Esophagus (tissue), 2 donors: ENCODE data around the gene SLC22A4. TPM values are rescaled to one million over a fixed set of nuclear protein-coding genes. Genes with fewer than 3 reads are reported as not detected.

Experiments
- H3K27ac ChIP-seq, 2 donors: one replicate each; pipeline ENCODE4 v1.5.1; 2013; ENCODE audit warnings: low read depth in 2 of 2, mild to moderate bottlenecking in 2 of 2, inconsistent platforms in 1 of 2, low read length in 1 of 2, moderate library complexity in 1 of 2
- H3K27me3 ChIP-seq, 2 donors: one replicate each; pipeline ENCODE4 v1.6.1; 2013; ENCODE audit warnings: low read length in 2 of 2, control low read depth in 1 of 2, mild to moderate bottlenecking in 1 of 2; ENCODE audit not compliant: insufficient read depth in 2 of 2, control insufficient read depth in 1 of 2
- H3K36me3 ChIP-seq, 2 donors: one replicate each; pipeline ENCODE4 v1.6.1; 2013; ENCODE audit warnings: low read length in 1 of 2; ENCODE audit not compliant: control insufficient read depth in 2 of 2, insufficient read depth in 2 of 2
- H3K4me1 ChIP-seq, 2 donors: one replicate each; pipeline ENCODE4 v1.6.1; 2013; ENCODE audit warnings: low read length in 1 of 2; ENCODE audit not compliant: control insufficient read depth in 2 of 2, insufficient read depth in 2 of 2
- H3K4me3 ChIP-seq, 2 donors: one replicate each; pipeline ENCODE4 v1.5.1; 2013; ENCODE audit warnings: low read length in 2 of 2, mild to moderate bottlenecking in 2 of 2, low read depth in 1 of 2, moderate library complexity in 1 of 2
- H3K9me3 ChIP-seq, 2 donors: one replicate each; pipeline ENCODE4 v1.6.1; 2013; ENCODE audit warnings: mild to moderate bottlenecking in 2 of 2, low read depth in 1 of 2, low read length in 1 of 2, moderate library complexity in 1 of 2; ENCODE audit not compliant: control insufficient read depth in 2 of 2, insufficient read depth in 1 of 2
- WGBS, 2 donors: extraction: QIAGEN DNeasy Blood & Tissue Kit; methylation state at CpG; one replicate each; pipeline ENCODE4 v1.1.7; 2013; 5-methylcytosine and 5-hydroxymethylcytosine counted together
- polyA plus RNA-seq, 2 donors: library from polyadenylated mRNA; stranded (reverse); fragments of 200-250 nt; gene quantifications; one replicate each; pipeline ENCODE4 v1.2.3, GENCODE V29; 2013
- donor health status: healthy with polysubstance abuse.
- donor health status: Bipolar disorder and iron deficiency.

Gene SLC22A4
- polyA plus RNA-seq, 2 donors, result 0.14 to 0.16 TPM

GRCh38 chr5:132300577-132301343 lies 6.6 kb downstream of the SLC22A4 start:
- Histone ChIP-seq H3K27me3 (no peaks in the 10 kb centered on the region), H3K4me1 (peaks cover 0 to 2% of the 10 kb centered on the region in 2 donors), H3K4me3 (no peak overlapping the region), H3K36me3 (no peaks in the 10 kb centered on the region), H3K27ac (no peak overlapping the region), H3K9me3 (no peaks in the 10 kb centered on the region)
- WGBS, 2 donors, result 60 to 66% methylated on average over 6 of the region's 6 CpGs

GRCh38 chr5:132301344-132302271 lies 7.4 kb downstream of the SLC22A4 start:
- H3K4me3 ChIP-seq, result no peak overlapping the region
- H3K9me3 ChIP-seq, result no peaks in the 10 kb centered on the region
- peaks cover 0 to under 1% of the 10 kb centered on the region in 2 donors for H3K4me1 ChIP-seq
- no peaks in the 10 kb centered on the region for H3K27me3 ChIP-seq
- H3K27ac ChIP-seq, result no peak overlapping the region
- WGBS, 2 donors, result 79 to 83% methylated on average over 11 of the region's 11 CpGs
- no peaks in the 10 kb centered on the region for H3K36me3 ChIP-seq

GRCh38 chr5:132302413-132302812 lies 8.2 kb downstream of the SLC22A4 start:
- Histone ChIP-seq H3K27me3 (no peaks in the 10 kb centered on the region), H3K27ac (no peak overlapping the region), H3K4me3 (no peak overlapping the region), H3K9me3 (no peaks in the 10 kb centered on the region), H3K36me3 (no peaks in the 10 kb centered on the region), H3K4me1 (no peaks in the 10 kb centered on the region)
- WGBS, 2 donors, result 79 to 84% methylated on average over 3 of the region's 3 CpGs

DNA sequence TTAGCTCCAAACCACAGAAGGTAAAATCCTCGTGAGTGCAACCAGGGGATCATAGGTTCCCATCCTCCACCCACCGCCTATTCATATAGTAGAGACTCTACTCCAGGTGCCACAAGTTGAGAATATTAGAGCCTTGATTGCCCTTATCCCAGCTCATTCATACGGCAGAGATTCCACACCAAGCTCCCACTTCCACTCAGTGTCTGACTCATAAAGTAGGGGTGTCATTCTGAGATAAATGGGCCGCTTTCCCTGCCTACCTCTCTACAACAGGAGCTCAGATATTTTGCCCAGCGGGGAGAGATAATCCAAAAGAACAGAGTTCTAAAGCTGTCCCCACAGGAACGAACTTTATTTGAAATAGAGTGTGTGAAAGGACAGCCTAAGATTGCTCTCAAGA lies 9.4 kb downstream of the SLC22A4 start:
- H3K4me3 ChIP-seq, result no peak overlapping the region
- H3K36me3 ChIP-seq, result no peaks in the 10 kb centered on the region
- H3K27ac ChIP-seq, result no peak overlapping the region
- H3K4me1 ChIP-seq, result no peaks in the 10 kb centered on the region
- 93% methylated on average over 6 of the region's 6 CpGs for WGBS, 2 donors
- H3K27me3 ChIP-seq, result no peaks in the 10 kb centered on the region
- no peaks in the 10 kb centered on the region for H3K9me3 ChIP-seq

- H3K4me1 ChIP-seq, result no peaks in the 10 kb centered on the region
- H3K27me3 ChIP-seq, result no peaks in the 10 kb centered on the region
- H3K4me3 ChIP-seq, result no peak overlapping the region
- no peak overlapping the region for H3K27ac ChIP-seq
- WGBS, 2 donors, result 86 to 93% methylated on average over 2 of the region's 2 CpGs
- H3K36me3 ChIP-seq, result no peaks in the 10 kb centered on the region
- no peaks in the 10 kb centered on the region for H3K9me3 ChIP-seq
These were observed 11.2 kb downstream of the SLC22A4 start for GRCh38 chr5:132305420-132305819.

DNA sequence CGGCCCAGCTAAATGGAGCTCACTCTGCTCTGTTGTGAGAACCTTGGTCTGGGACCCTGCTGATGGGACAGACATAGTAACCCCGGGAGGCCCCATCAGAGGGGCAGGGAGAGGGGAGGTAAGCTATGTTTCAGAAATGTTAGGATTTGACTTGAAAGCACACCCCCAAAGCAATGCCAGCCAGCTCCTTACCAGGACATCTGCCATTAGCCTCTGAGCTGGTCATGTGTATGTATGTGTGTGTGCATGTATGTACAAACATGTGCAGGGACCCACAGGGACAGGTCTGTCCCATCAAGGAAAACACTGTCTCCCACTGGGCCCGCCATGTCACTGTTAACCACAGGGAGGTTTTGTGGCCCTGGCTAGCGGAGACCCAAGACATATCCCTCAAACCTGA lies 14.5 kb downstream of the SLC22A4 start:
- 82 to 97% methylated on average over 4 of the region's 4 CpGs for WGBS, 2 donors

GRCh38 chr5:132309679-132310078 lies 15.5 kb downstream of the SLC22A4 start:
- Histone ChIP-seq H3K4me3 (no peak overlapping the region), H3K36me3 (peaks cover 0 to 2% of the 10 kb centered on the region in 2 donors), H3K27ac (no peak overlapping the region), H3K27me3 (no peaks in the 10 kb centered on the region), H3K9me3 (no peaks in the 10 kb centered on the region), H3K4me1 (no peaks in the 10 kb centered on the region)

More for the DNA sequence above, 14.5 kb downstream of the SLC22A4 start:
- Histone ChIP-seq H3K36me3 (peaks cover 0 to 2% of the 10 kb centered on the region in 2 donors), H3K27me3 (no peaks in the 10 kb centered on the region), H3K27ac (no peak overlapping the region), H3K9me3 (no peaks in the 10 kb centered on the region), H3K4me3 (no peak overlapping the region), H3K4me1 (no peaks in the 10 kb centered on the region)

GRCh38 chr5:132310141-132310834 lies 16.1 kb downstream of the SLC22A4 start:
- WGBS, 2 donors, result 63 to 64% methylated on average over 11 of the region's 11 CpGs
- H3K4me1 ChIP-seq, result no peaks in the 10 kb centered on the region

GRCh38 chr5:132313366-132313765 lies 19.2 kb downstream of the SLC22A4 start:
- Histone ChIP-seq H3K4me1 (no peaks in the 10 kb centered on the region), H3K9me3 (no peaks in the 10 kb centered on the region), H3K36me3 (peaks cover 0 to 4% of the 10 kb centered on the region in 2 donors), H3K4me3 (no peak overlapping the region), H3K27me3 (no peaks in the 10 kb centered on the region), H3K27ac (no peak overlapping the region)
- WGBS, 2 donors, result 66 to 86% methylated on average over 4 of the region's 4 CpGs

More at GRCh38 chr5:132310141-132310834, 16.1 kb downstream of the SLC22A4 start:
- Histone ChIP-seq H3K9me3 (no peaks in the 10 kb centered on the region), H3K27me3 (no peaks in the 10 kb centered on the region), H3K36me3 (peaks cover 0 to 4% of the 10 kb centered on the region in 2 donors), H3K4me3 (no peak overlapping the region), H3K27ac (no peak overlapping the region)
